Vagina (tissue), 2 donors: ENCODE measurements around the gene CMPK1.

ENCODE experiments used
- CTCF ChIP-seq, 3 experiments: fragments of 450-650 bp in 2 of 3; fragments of 200-600 bp in 1 of 3; sonication (generic) in 1 of 3; IDR thresholded peaks; one replicate each; pipeline ENCODE4 v1.5.1; 2017 to 2019; ENCODE audit warnings: antibody characterized with exemption in 3 of 3, mild to moderate bottlenecking in 2 of 3, moderate library complexity in 2 of 3
- POLR2AphosphoS5 ChIP-seq, 2 donors: sonication (generic); formaldehyde crosslinking; IDR thresholded peaks; one replicate each; pipeline ENCODE4 v1.9.0; 2017; ENCODE audit warnings: antibody characterized with exemption in 2 of 2, mild to moderate bottlenecking in 2 of 2, low read depth in 1 of 2; ENCODE audit not compliant: insufficient read depth in 1 of 2

GRCh38 chr1:47388030-47388890, 54.7 kb downstream of the CMPK1 start:
- TF ChIP-seq CTCF (IDR thresholded peaks at IDR 0.05): no peak
- no peak for TF ChIP-seq POLR2AphosphoS5 (IDR thresholded peaks at IDR 0.05; ENCODE audit: insufficient read depth in 1 of 2, low read depth in 1 of 2)
